HEK293 (cell line): Measurements from ENCODE around the gene DBH.

Experiments
- CTCF ChIA-PET: fragments of 350-600 bp; formaldehyde crosslinking; extraction: SDS; loops from one replicate; lab custom pipeline; 2021; ENCODE audit warnings: antibody characterized with exemption; lab: Yijun Ruan, JAX
- POLR2A ChIA-PET: fragments of 300-600 bp; formaldehyde crosslinking; extraction: SDS; loops from one replicate; lab custom pipeline; 2020; ENCODE audit warnings: antibody characterized with exemption, inconsistent platforms; lab: Yijun Ruan, JAX
- H3K27ac ChIP-seq: fragments of 200-500 bp; sonication (Bioruptor generic); 2 replicates; pipeline ENCODE4 v1.5.1; 2014; ENCODE audit warnings: low read depth, low read length, control low read depth, inconsistent platforms; ENCODE audit errors: extremely low read depth
- H3K36me3 ChIP-seq, 2 experiments: fragments of 200-500 bp in 1 of 2; sonication (Bioruptor generic) in 1 of 2; 1 replicate in 1 of 2; 2 replicates in 1 of 2; pipeline ENCODE4 v1.5.1; 2014 to 2017; ENCODE audit warnings: inconsistent platforms in 2 of 2, low read length in 2 of 2; ENCODE audit not compliant: control insufficient read depth in 2 of 2, insufficient read depth in 1 of 2
- H3K4me1 ChIP-seq: fragments of 200-500 bp; sonication (Bioruptor generic); 2 replicates; pipeline ENCODE4 v1.5.1; 2014; ENCODE audit warnings: mild to moderate bottlenecking, low read length, inconsistent platforms; ENCODE audit not compliant: control insufficient read depth, insufficient read depth
- H3K4me3 ChIP-seq: 2 replicates; pipeline ENCODE4 v1.5.1; 2011; ENCODE audit warnings: low read depth, mild to moderate bottlenecking, control low read depth, low read length, moderate library complexity
- H3K9me3 ChIP-seq: fragments of 200-500 bp; sonication (Bioruptor generic); 2 replicates; pipeline ENCODE4 v1.5.1; 2014; ENCODE audit warnings: low read depth, low read length, inconsistent platforms; ENCODE audit not compliant: control insufficient read depth, insufficient read depth
- KLF1 ChIP-seq: fragments of 450-650 bp; formaldehyde crosslinking; IDR thresholded peaks from 2 replicates; pipeline ENCODE4 v1.5.1; 2016; ENCODE audit warnings: missing biosample characterization, missing genetic modification characterization
- KLF7 ChIP-seq: fragments of 450-650 bp; formaldehyde crosslinking; IDR thresholded peaks from 2 replicates; pipeline ENCODE4 v1.5.1; 2016; ENCODE audit warnings: missing biosample characterization, missing genetic modification characterization, borderline replicate concordance
- MEIS1 ChIP-seq: sonication (generic); formaldehyde crosslinking; IDR thresholded peaks from 2 replicates; pipeline ENCODE4 v1.8.1; 2022; ENCODE audit warnings: missing genetic modification reagents, mild to moderate bottlenecking, borderline replicate concordance
- REST ChIP-seq: fragments of 450-650 bp; formaldehyde crosslinking; IDR thresholded peaks from 2 replicates; pipeline ENCODE4 v1.5.1; 2016; ENCODE audit warnings: missing biosample characterization, missing genetic modification characterization
- SP2 ChIP-seq: fragments of 450-650 bp; formaldehyde crosslinking; IDR thresholded peaks from 2 replicates; pipeline ENCODE4 v1.5.1; 2016; ENCODE audit warnings: missing biosample characterization, missing genetic modification characterization
- TRIM28 ChIP-seq: IDR thresholded peaks from 2 replicates; pipeline ENCODE4 v1.6.1; 2011; ENCODE audit warnings: low read length, control low read depth, borderline replicate concordance
- ZBTB6 ChIP-seq: fragments of 450-650 bp; formaldehyde crosslinking; IDR thresholded peaks from 2 replicates; pipeline ENCODE4 v1.5.1; 2017; ENCODE audit warnings: missing biosample characterization, missing genetic modification characterization
- ZFP3 ChIP-seq: fragments of 450-650 bp; formaldehyde crosslinking; IDR thresholded peaks from 2 replicates; pipeline ENCODE4 v1.5.1; 2016; ENCODE audit warnings: low read depth, missing biosample characterization, missing genetic modification characterization
- ZNF175 ChIP-seq: fragments of 450-650 bp; formaldehyde crosslinking; IDR thresholded peaks from 2 replicates; pipeline ENCODE4 v1.5.1; 2016; ENCODE audit warnings: missing biosample characterization, missing genetic modification characterization
- ZNF324 ChIP-seq: fragments of 450-650 bp; formaldehyde crosslinking; IDR thresholded peaks from 2 replicates; pipeline ENCODE4 v1.5.1; 2016; ENCODE audit warnings: missing biosample characterization, missing genetic modification characterization
- ZNF354C ChIP-seq: fragments of 450-650 bp; formaldehyde crosslinking; IDR thresholded peaks from 2 replicates; pipeline ENCODE4 v1.5.1; 2016; ENCODE audit warnings: missing biosample characterization, missing genetic modification characterization, low read depth, borderline replicate concordance
- ZNF416 ChIP-seq: fragments of 450-650 bp; formaldehyde crosslinking; IDR thresholded peaks from 2 replicates; pipeline ENCODE4 v1.5.1; 2016; ENCODE audit warnings: missing biosample characterization, missing genetic modification characterization
- ZNF48 ChIP-seq: fragments of 450-650 bp; formaldehyde crosslinking; IDR thresholded peaks from 2 replicates; pipeline ENCODE4 v1.5.1; 2016; ENCODE audit warnings: missing biosample characterization, missing genetic modification characterization
- ZNF549 ChIP-seq: fragments of 450-650 bp; IDR thresholded peaks from 2 replicates; pipeline ENCODE4 v1.5.1; 2018; ENCODE audit warnings: missing biosample characterization, missing genetic modification characterization, mild to moderate bottlenecking, inconsistent platforms, moderate library complexity
- ZNF600 ChIP-seq: fragments of 450-650 bp; formaldehyde crosslinking; IDR thresholded peaks from 2 replicates; pipeline ENCODE4 v1.5.1; 2016; ENCODE audit warnings: missing biosample characterization, missing genetic modification characterization
- ZNF610 ChIP-seq: fragments of 450-650 bp; formaldehyde crosslinking; IDR thresholded peaks from 2 replicates; pipeline ENCODE4 v1.5.1; 2016; ENCODE audit warnings: missing biosample characterization, missing genetic modification characterization, borderline replicate concordance
- ZNF692 ChIP-seq: fragments of 450-650 bp; formaldehyde crosslinking; IDR thresholded peaks from 2 replicates; pipeline ENCODE4 v1.5.1; 2016; ENCODE audit warnings: missing biosample characterization, missing genetic modification characterization
- ZNF76 ChIP-seq: fragments of 450-650 bp; formaldehyde crosslinking; IDR thresholded peaks from 2 replicates; pipeline ENCODE4; 2016; ENCODE audit warnings: low read depth, missing biosample characterization, missing genetic modification characterization, borderline replicate concordance
- ZNF768 ChIP-seq: fragments of 450-650 bp; formaldehyde crosslinking; IDR thresholded peaks from 2 replicates; pipeline ENCODE4 v1.5.1; 2018; ENCODE audit warnings: missing biosample characterization, mild to moderate bottlenecking, missing genetic modification characterization
- ZNF785 ChIP-seq: fragments of 450-650 bp; formaldehyde crosslinking; IDR thresholded peaks from 2 replicates; pipeline ENCODE4 v1.5.1; 2016; ENCODE audit warnings: missing biosample characterization, missing genetic modification characterization
- ZSCAN16 ChIP-seq: fragments of 450-650 bp; formaldehyde crosslinking; IDR thresholded peaks from 2 replicates; pipeline ENCODE4 v1.5.1; 2016; ENCODE audit warnings: missing biosample characterization, missing genetic modification characterization
- TF ChIP-seq, protein P1 (sequence below): fragments of 450-650 bp; IDR thresholded peaks from 2 replicates; pipeline ENCODE4 v1.5.1; 2018; ENCODE audit warnings: missing biosample characterization, missing genetic modification characterization

Gene DBH

GRCh38 chr9:133682818-133683585, 46.8 kb downstream of the DBH start (continued):
- TF ChIP-seq REST (tag by site-specific recombination) (no peak), ZNF48 (tag by site-specific recombination) (no peak), MEIS1 (no peak), ZNF600 (tag by site-specific recombination) (no peak), TRIM28 (no peak)

DNA sequence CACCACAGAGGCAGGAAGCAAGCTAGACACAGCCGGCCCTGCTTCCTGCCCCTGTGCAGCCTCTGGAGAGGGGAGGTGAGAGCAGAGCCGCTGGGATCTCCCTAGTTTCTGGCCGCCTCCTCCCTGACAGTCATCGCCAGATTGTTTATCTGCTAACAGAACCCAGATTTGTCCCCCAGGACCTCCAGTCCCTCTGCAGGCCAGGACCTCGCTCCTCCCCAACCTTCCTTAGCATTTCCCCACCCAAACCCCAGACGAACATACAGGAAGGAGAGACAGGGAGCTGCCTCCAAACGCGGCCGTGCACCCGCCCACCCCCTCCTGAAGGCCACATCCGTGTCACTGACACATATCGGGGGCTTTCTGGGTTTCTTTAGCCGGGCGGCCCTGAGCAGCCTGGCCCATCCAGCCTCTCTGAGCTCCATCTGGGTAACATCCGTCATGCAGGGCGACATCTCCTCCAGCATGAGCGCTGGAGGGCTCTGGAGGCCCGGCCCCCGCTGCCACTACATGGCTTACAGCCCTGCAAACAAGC, 47.5 kb downstream of the DBH start:
- POLR2A ChIA-PET = no interaction called here
- no peaks in the 10 kb centered on the region for H3K4me1 ChIP-seq
- TF ChIP-seq ZNF768 (tag by site-specific recombination) (0 out of 2 replicates have a peak, but pooled peaks have one; percentile 10), ZBTB6 (tag by site-specific recombination) (no peak)
- TF ChIP-seq, all 188 proteins: peak for 1
- Histone ChIP-seq H3K27ac (no peak overlapping the region), H3K9me3 (no peaks in the 10 kb centered on the region), H3K36me3 (no peaks in the 10 kb centered on the region), H3K4me3 (no peak overlapping the region)
- CTCF ChIA-PET = interaction anchor here (1.3 kb wide), 1 partner anchor 150 kb away, joined by 4 read pairs; no protein-coding TSS in a partner anchor

DNA sequence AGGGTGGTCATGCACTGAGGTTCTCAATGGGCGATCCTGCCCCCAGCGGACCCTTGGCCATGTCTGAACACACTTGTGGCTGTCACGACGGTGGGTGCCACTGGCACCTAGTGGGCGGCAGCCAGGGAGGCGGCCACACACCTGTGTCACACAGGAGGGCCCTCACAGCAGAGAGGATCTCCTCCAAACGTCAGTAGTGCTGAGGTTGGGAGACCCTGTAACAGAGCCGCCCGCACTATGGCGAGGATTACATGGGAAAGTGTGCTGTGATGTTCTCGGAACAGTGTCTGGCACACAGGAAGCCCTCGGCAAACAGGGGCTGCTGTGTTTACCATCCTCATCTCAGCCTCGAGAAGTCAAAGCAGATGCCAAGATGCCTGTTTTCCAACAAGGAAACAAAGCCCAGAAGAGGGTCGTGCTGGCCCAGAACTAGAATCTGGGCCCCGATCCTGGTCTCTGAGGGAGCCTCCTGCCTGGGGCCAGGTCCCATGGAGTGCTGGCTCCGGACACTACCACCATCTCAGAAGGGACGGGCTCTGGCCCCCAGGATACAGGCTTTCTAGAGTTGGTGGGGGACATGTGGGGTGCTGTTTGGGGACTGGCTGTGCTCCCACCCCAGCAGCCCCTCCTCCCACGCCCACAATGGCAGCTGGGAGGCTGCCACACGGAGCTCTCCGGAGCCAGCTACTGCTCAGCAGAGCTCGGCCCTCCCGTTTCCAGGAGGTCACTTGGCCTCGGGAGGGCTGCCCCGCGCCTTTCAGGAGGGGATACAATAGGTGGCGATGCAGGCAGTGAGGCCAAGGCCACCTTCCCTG, 48.2 kb downstream of the DBH start:
- Histone ChIP-seq H3K4me1 (no peaks in the 10 kb centered on the region), H3K4me3 (no peak overlapping the region), H3K36me3 (no peaks in the 10 kb centered on the region), H3K9me3 (no peaks in the 10 kb centered on the region), H3K27ac (no peak overlapping the region)
- CTCF ChIA-PET = no interaction called here
- POLR2A ChIA-PET = no interaction called here
- TF ChIP-seq KLF7 (tag by site-specific recombination) (no peak), ZNF324 (tag by site-specific recombination) (no peak), ZNF354C (tag by site-specific recombination) (no peak), ZFP3 (no peak), ZNF175 (tag by site-specific recombination) (no peak), ZNF76 (no peak), ZNF549 (tag by site-specific recombination) (no peak), KLF1 (tag by site-specific recombination) (no peak), SP2 (tag by site-specific recombination) (no peak), ZNF692 (tag by site-specific recombination) (no peak), ZNF785 (no peak), ZNF610 (tag by site-specific recombination) (no peak), ZNF416 (tag by site-specific recombination) (no peak), ZSCAN16 (tag by site-specific recombination) (no peak)
- TF ChIP-seq, protein P1, sequence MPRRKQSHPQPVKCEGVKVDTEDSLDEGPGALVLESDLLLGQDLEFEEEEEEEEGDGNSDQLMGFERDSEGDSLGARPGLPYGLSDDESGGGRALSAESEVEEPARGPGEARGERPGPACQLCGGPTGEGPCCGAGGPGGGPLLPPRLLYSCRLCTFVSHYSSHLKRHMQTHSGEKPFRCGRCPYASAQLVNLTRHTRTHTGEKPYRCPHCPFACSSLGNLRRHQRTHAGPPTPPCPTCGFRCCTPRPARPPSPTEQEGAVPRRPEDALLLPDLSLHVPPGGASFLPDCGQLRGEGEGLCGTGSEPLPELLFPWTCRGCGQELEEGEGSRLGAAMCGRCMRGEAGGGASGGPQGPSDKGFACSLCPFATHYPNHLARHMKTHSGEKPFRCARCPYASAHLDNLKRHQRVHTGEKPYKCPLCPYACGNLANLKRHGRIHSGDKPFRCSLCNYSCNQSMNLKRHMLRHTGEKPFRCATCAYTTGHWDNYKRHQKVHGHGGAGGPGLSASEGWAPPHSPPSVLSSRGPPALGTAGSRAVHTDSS (tag by site-specific recombination) = no peak
